Sigmoid colon (tissue), 7 donors: ENCODE measurements around the gene SNTG2. TPM values are rescaled to one million over a fixed set of nuclear protein-coding genes. Genes with fewer than 3 reads are reported as not detected.

ENCODE experiments used
- DNase-seq: peaks from one replicate; pipeline ENCODE4 v3.0.0-alpha.2; 2019
- H3K27ac ChIP-seq, 4 donors: fragments of 200-600 bp; sonication (generic); one replicate each; pipeline ENCODE4 v1.5.1; 2016 to 2019; ENCODE audit warnings: mild to moderate bottlenecking in 1 of 4
- H3K27me3 ChIP-seq, 3 donors: fragments of 200-600 bp; sonication (generic); one replicate each; pipeline ENCODE4 v1.5.1; 2019; ENCODE audit warnings: mild to moderate bottlenecking in 1 of 3
- H3K36me3 ChIP-seq, 4 donors: fragments of 200-600 bp; sonication (generic); one replicate each; pipeline ENCODE4 v1.5.1; 2016 to 2019
- H3K4me1 ChIP-seq, 4 donors: fragments of 200-600 bp; sonication (generic); one replicate each; pipeline ENCODE4 v1.5.1; 2017 to 2019
- H3K4me3 ChIP-seq, 4 donors: fragments of 200-600 bp; sonication (generic); one replicate each; pipeline ENCODE4 v1.5.1; 2017 to 2019; ENCODE audit warnings: mild to moderate bottlenecking in 2 of 4, moderate library complexity in 1 of 4
- H3K9me3 ChIP-seq, 4 donors: fragments of 200-600 bp in 3 of 4; sonication (generic) in 3 of 4; one replicate each; pipeline versions ENCODE4 v1.5.1 to v1.6.1; 2013 to 2019
- EP300 ChIP-seq, 4 donors: sonication (generic); formaldehyde crosslinking; IDR thresholded peaks; one replicate each; pipeline ENCODE4 v1.6.1; 2017; ENCODE audit warnings: antibody characterized with exemption in 4 of 4
- POLR2A ChIP-seq, 2 donors: fragments of 450-650 bp; IDR thresholded peaks; one replicate each; pipeline ENCODE4 v1.6.1; 2016; ENCODE audit warnings: antibody characterized with exemption in 2 of 2, mild to moderate bottlenecking in 2 of 2, moderate library complexity in 2 of 2
- POLR2AphosphoS5 ChIP-seq, 4 donors: sonication (generic); formaldehyde crosslinking; IDR thresholded peaks; one replicate each; pipeline ENCODE4 v1.6.1; 2017; ENCODE audit warnings: antibody characterized with exemption in 4 of 4
- WGBS, 2 donors: extraction: QIAGEN DNeasy Blood & Tissue Kit; methylation state at CpG; one replicate each; pipeline ENCODE4 v1.1.7; 2013; 5-methylcytosine and 5-hydroxymethylcytosine counted together
- intact Hi-C: fragments of 100-400 bp; cut with DNase I; formaldehyde crosslinking; loops from one replicate; pipeline ENCODE4 v1.15.1; 2023
- polyA plus RNA-seq, 3 donors: library from polyadenylated mRNA; stranded (reverse); fragments of 200-250 nt; gene quantifications; one replicate each; pipeline ENCODE4 v1.2.3, GENCODE V29; 2013
- total RNA-seq, 4 donors: library from RNA; depleted of rRNA; stranded (reverse); fragments of >200 nt; gene quantifications; one replicate each; pipeline ENCODE4 v1.1.0, GENCODE V29; 2016
- TF ChIP-seq, protein P1 (sequence below), 4 experiments: fragments of 450-650 bp in 3 of 4; fragments of 200-600 bp in 1 of 4; IDR thresholded peaks; one replicate each; pipeline ENCODE4 v1.5.1; 2016 to 2019; ENCODE audit warnings: antibody characterized with exemption in 4 of 4, mild to moderate bottlenecking in 3 of 4, moderate library complexity in 2 of 4
- donor health status: healthy with polysubstance abuse.
- donor health status: Bipolar disorder and iron deficiency.
- donor health status: healthy.

SNTG2 gene
- total and polyA plus RNA-seq, 7 donors = 0.60 to 5.2 (median 1.9) TPM; not detected in 1

DNA sequence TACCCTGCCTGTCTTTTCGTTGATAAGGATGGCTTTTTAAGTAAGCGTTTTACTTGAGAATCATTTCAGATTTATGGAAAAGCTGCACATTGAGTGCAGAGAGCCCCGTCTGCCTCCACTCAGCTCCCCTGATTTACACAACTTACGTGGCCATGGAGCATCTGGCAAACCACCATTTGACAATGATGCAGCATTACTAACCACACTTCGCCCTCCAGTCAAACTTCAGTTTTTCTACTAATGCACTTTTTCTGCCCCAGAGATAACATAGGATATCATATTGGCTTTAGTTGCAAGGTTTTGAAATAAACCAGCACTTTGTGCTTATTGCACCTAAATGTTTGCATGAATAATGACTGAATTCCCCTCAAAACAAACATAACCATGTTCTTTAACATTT, 297.5 kb downstream of the SNTG2 start:
- TF ChIP-seq EP300 (IDR thresholded peaks at IDR 0.05) (no peak), POLR2AphosphoS5 (IDR thresholded peaks at IDR 0.05) (no peak), POLR2A (IDR thresholded peaks at IDR 0.05) (no peak)
- TF ChIP-seq, protein P1, sequence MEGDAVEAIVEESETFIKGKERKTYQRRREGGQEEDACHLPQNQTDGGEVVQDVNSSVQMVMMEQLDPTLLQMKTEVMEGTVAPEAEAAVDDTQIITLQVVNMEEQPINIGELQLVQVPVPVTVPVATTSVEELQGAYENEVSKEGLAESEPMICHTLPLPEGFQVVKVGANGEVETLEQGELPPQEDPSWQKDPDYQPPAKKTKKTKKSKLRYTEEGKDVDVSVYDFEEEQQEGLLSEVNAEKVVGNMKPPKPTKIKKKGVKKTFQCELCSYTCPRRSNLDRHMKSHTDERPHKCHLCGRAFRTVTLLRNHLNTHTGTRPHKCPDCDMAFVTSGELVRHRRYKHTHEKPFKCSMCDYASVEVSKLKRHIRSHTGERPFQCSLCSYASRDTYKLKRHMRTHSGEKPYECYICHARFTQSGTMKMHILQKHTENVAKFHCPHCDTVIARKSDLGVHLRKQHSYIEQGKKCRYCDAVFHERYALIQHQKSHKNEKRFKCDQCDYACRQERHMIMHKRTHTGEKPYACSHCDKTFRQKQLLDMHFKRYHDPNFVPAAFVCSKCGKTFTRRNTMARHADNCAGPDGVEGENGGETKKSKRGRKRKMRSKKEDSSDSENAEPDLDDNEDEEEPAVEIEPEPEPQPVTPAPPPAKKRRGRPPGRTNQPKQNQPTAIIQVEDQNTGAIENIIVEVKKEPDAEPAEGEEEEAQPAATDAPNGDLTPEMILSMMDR (IDR thresholded peaks at IDR 0.05) = no peak
- Histone ChIP-seq H3K9me3 (no peaks in the 10 kb centered on the region), H3K4me1 (no peaks in the 10 kb centered on the region), H3K4me3 (no peak overlapping the region), H3K36me3 (no peaks in the 10 kb centered on the region), H3K27ac (no peak overlapping the region), H3K27me3 (peaks cover 0 to 8% (median 0%) of the 10 kb centered on the region in 3 donors)
- WGBS, 2 donors = 59 to 69% methylated on average over 5 of the region's 5 CpGs
- DNase-seq = no peak
- intact Hi-C loops = no loop called here

DNA sequence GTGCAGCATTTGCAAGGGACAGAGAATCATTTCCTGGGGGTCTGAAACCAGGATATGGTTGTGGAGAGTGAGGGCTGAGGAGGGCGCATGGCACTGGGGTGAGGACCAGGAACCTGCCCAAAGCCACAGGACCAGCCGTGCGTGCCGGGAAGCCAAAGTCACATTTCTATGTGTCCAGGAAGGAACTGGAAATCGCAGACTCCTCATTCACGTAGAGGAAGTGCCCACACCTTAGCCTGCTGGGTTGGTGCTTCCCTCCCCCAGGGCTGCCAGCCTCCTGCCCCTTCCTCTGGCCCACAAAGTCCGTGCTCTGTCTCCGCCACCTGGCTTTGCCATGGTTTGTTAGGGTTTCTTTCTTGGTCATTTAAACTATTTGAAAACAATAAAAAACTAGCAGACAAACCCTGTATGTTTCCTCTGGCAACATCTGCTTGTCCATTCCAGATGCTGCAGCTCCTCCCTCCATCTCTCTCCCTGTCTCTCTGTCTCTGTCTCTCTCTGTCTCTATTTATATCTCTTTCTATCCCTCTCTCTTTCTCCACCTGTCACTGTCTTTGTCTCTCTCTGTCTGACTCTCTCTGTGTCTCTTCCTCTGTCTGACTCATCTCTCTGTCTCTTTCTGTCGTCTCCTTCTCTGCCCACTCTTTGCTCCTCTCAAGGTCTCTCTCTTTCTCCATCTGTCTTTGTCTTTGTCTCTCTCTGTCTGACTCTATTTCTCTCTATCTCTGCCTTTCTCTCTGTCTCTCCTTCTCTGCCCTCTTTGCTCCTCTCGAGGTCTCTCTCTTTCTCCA, 299.4 kb downstream of the SNTG2 start:
- intact Hi-C loops = no loop called here
- H3K27ac ChIP-seq = no peak overlapping the region

DNA sequence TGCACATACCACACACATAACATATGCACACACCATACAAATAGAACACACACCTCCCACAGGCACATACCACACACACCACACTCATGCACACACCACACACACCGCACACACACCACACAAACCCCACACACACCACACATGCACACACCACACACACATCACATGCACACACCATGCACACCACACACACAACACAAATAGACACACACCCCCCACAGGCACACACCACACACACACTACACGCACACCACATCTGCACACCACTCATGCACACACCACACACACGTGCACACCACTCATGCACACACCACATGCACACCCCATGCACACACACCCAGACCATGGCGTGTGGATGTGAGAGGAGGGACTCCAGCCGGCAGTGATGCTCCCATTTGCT, 300.9 kb downstream of the SNTG2 start:
- WGBS, 2 donors = 82 to 92% methylated on average over 5 of the region's 5 CpGs

More for the DNA sequence above, 299.4 kb downstream of the SNTG2 start:
- H3K36me3 ChIP-seq = no peaks in the 10 kb centered on the region
- H3K4me1 ChIP-seq = no peaks in the 10 kb centered on the region
- peaks cover 0 to 3% (median 0%) of the 10 kb centered on the region in 3 donors for H3K27me3 ChIP-seq
- no peaks in the 10 kb centered on the region for H3K9me3 ChIP-seq
- no peak for DNase-seq
- H3K4me3 ChIP-seq = no peak overlapping the region
- TF ChIP-seq POLR2A (IDR thresholded peaks at IDR 0.05) (no peak), EP300 (IDR thresholded peaks at IDR 0.05) (no peak), POLR2AphosphoS5 (IDR thresholded peaks at IDR 0.05) (no peak)
- TF ChIP-seq, protein P1 (IDR thresholded peaks at IDR 0.05) = no peak
- WGBS, 2 donors = 48 to 63% methylated on average over 10 of the region's 10 CpGs

DNA sequence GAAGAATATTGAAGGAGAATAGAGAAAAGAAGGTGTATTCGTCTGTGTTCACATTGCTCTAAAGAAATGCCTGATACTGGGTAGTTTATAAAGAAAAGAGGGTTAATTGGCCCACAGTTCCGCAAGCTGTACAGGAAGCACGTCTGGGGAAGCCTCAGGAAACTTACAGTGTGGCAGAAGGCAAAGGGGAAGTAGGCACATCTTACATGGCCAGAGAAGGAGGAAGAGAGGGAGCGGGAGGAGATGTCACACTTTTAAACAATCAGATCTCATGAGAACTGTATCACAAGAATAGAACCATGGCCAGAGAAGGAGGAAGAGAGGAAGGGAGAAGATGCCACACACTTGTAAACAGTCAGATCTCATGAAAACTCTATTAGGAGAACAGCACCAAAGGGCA, 303.0 kb downstream of the SNTG2 start:
- no peak overlapping the region for H3K27ac ChIP-seq
- H3K27me3 ChIP-seq = peaks cover 0 to 3% (median 0%) of the 10 kb centered on the region in 3 donors
- H3K4me1 ChIP-seq = no peaks in the 10 kb centered on the region
- 48 to 62% methylated on average over 4 of the region's 4 CpGs for WGBS, 2 donors
- H3K9me3 ChIP-seq = no peaks in the 10 kb centered on the region
- intact Hi-C loops = no loop called here
- H3K36me3 ChIP-seq = no peaks in the 10 kb centered on the region
- TF ChIP-seq POLR2A (IDR thresholded peaks at IDR 0.05) (no peak), POLR2AphosphoS5 (IDR thresholded peaks at IDR 0.05) (no peak), EP300 (IDR thresholded peaks at IDR 0.05) (no peak)
- TF ChIP-seq, protein P1 (IDR thresholded peaks at IDR 0.05) = no peak
- no peak overlapping the region for H3K4me3 ChIP-seq
- DNase-seq = no peak

More for the DNA sequence above, 300.9 kb downstream of the SNTG2 start:
- TF ChIP-seq EP300 (IDR thresholded peaks at IDR 0.05) (no peak), POLR2A (IDR thresholded peaks at IDR 0.05) (no peak)
- TF ChIP-seq, protein P1 (IDR thresholded peaks at IDR 0.05) = no peak
- H3K27ac ChIP-seq = no peak overlapping the region
- no peaks in the 10 kb centered on the region for H3K9me3 ChIP-seq
- no peaks in the 10 kb centered on the region for H3K4me1 ChIP-seq
- H3K27me3 ChIP-seq = peaks cover 0 to 3% (median 0%) of the 10 kb centered on the region in 3 donors
- H3K4me3 ChIP-seq = no peak overlapping the region
- H3K36me3 ChIP-seq = no peaks in the 10 kb centered on the region
- intact Hi-C loops = no loop called here
- no peak for DNase-seq
